HG03439 (cell line): ENCODE data around the gene RPRD2.
"Not testable (repeated sequence)": the region's sequence is repeated elsewhere in the genome, so short reads cannot be mapped to it uniquely, and the experiment has no call there.

ENCODE experiments used
- ATAC-seq: cut with Tn5 transposase; IDR thresholded peaks from one replicate; pipeline ENCODE4 v1.9.1; 2021; ENCODE audit warnings: mild to moderate bottlenecking, moderate library complexity; ENCODE audit not compliant: unreplicated experiment

RPRD2 gene

DNA sequence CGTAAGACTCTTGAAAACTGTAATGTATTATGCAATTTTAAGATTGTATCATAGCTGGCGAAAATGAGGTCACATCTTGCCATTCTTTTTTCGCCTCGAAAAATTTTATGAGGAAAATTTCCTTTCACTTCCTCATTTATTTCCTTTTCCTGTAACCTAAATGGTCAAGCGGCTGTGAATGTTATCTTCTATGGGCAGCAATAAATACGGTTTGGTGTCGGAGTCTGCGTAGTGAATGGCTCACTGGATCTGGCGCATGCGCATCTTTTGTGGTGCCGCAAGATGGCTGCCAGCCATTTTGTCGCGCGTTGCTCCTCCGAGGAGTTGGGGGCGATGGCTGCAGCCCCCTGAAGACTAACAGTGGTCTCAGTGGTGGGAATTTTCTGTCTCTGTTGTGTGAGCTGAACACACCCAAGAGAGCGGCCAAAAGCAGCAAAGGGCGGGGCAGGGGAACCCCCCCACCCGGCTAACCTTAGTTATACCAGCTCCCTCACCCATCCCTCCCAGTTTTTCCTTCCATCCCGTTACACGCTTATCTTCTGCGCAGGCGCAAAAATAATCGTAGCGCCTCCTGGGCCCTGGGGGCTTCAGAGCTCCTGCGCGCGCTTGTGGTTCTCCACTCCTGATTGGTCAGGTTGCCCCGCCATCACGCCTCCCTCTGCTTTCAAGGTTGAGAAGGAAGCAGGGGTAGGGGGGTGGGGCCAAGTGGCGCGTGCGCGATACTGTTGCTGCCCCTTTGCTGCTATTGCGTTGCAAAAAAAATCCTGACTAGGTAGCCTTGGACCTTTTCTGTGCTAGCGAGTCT is at the start of gene RPRD2:
Gene RPRD2, plus strand, starts transcription at position 722 of the 805 bp plus-strand sequence. CDS start 568 bp downstream, outside the sequence.
- peak; percentile 86 for ATAC-seq

DNA sequence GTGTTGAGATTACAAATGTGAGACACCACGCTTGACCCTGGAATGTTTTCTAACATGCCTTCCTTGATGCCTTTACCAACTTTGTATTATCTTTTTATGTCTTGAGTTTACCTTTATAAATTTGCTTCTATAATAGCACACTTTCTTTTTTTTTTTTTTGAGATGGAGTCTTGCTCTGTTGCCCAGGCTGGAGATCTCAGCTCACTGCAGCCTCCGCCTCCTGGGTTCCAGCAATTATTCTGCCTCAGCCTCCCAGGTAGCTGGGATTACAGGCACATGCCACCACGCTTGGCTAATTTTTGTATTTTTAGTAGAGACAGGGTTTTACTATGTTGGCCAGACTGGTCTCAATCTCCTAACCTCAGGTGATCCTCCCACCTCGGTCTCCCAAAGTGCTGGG is 49.3 kb upstream of the RPRD2 start:
- ATAC-seq = not testable (repeated sequence)

DNA sequence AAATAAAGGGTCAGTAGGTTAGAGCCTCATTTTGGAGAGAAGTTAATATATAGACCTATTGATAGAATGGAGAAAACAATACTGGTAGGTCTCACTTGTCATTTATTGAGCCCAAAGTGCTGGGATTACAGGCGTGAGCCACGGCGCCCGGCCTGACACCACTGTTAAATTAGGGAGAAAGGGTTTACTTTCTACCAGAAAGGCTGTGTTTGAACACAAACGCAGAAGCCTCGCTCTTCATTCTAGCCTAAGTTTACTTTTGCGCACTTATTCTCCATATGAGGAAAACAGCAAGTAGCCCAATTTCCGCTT is 43.3 kb upstream of the RPRD2 start:
- no peak for ATAC-seq

DNA sequence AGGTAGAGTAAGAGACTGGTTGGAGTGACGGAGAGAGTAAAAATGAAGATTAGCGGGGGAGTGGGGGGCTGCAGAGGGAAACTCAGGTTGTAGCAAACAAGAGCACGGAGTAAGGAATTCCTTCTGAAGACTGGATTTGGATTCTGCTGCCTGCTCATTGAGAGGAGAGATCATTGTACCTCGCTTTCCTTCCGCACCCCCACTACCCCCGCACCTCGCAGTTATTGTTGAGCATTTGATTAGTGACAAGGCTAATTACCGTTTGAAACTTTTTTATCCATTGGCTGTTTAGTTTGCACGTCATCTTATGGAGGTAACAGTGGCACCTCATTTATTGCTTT is 42.2 kb upstream of the RPRD2 start:
- no peak for ATAC-seq

DNA sequence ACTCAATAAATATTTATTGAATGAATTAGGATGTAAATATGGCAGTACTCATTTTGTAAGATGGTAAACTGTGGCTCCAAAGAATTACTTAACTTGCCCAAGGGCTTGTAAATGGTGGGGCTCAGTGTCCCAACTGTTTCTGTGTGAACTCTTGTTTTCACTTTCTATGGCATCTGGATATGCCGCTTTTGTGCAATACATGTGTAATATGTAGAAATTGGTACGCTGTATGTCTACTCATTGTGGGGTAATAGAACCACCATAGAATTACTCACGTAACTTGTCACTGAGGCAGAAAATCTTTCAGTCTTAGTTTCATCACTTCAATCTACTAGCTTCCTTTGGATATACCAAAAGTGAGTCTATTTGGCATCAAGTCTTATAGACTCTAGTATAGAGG is 41.6 kb upstream of the RPRD2 start:
- no peak for ATAC-seq

DNA sequence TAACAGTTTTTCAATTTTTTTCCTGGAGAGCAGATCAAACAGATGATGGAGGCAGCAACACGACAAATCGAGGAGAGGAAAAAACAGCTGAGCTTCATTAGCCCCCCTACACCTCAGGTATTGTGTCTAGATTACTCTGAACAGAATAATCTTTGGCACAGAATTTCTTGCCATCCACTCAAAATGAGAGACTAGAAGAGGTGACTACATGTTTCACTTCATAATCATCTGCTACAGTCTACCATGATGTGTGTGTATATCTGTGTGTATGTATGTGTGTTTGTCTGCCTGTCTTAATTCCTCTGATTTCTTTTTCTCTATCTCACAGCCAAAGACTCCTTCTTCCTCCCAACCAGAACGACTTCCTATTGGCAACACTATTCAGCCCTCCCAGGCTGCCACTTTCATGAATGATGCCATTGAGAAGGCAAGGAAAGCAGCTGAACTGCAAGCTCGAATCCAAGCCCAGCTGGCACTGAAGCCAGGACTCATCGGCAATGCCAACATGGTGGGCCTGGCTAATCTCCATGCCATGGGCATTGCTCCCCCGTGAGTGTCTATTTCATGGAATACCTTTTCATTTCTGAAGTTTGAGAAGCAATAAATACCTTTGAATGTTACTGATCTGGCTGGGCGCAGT is 31.2 kb upstream of the RPRD2 start:
- no peak for ATAC-seq

DNA sequence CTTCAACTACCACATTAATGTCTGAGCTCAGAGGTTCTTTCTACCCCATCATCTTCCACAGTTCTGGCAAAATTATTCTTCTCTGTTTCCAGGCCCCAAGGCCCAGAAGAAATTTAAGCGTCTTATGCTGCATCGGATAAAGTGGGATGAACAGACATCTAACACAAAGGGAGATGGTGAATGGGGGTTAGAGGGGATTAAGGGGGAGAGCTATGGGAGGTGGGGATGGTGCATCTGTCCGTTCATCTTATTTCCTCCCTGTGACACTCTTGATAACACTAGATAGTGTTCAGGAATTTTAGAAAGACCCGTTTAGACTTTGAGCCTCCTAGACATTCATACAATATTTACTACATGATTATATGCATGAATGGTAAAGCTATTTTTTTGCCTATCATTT is 17.6 kb upstream of the RPRD2 start:
- no peak for ATAC-seq

DNA sequence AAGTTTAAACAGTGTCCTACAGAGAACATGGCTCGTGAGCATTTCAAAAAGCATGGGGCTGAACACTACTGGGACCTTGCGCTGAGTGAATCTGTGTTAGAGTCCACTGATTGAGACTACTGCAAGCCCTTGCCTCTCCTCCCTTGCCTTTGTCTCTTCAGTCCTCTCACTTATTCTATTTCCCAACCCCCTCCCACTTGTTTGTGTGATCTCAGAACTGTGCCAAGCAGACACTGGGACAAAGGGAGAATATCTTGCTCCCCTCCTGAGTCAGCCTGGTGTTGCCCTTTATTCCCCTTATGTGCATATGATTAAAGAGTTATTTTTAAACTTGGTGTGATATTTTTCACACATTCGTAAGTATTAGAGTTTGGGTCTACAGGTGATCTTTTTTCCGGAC is 11.1 kb upstream of the RPRD2 start:
- no peak for ATAC-seq

DNA sequence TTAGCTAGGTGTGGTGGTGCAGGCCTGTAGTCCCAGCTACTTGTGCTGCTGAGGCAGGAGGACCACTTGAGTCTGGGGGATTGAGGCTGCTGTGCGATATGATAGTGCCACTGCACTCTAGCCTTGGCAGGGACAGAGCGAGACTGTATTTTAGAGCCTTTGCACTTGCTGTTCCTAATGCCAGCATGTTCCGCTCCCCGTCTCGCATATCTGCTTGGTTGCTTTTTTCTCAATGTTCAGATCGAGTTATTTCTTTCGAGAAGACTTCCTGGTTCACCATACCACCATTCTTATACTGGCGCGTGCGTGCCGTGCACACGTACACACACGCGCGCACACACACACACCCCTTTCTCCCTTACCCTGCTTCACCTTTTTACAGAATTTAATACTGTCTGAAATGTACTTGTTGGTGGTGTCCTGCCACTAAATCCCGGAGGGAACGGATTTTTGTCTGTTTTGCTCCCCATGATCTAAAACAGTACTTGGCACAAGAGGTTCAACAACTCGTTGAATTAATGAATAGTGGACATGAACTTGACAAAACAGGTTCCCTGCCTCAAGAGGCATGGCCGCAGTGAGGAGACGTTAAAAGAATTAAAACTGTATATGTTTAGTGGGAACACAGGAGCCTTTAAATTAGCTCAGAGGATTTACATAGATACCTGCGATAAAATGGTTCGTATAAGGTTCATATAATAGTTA is 1.1 kb upstream of the RPRD2 start:
- ATAC-seq = no peak

DNA sequence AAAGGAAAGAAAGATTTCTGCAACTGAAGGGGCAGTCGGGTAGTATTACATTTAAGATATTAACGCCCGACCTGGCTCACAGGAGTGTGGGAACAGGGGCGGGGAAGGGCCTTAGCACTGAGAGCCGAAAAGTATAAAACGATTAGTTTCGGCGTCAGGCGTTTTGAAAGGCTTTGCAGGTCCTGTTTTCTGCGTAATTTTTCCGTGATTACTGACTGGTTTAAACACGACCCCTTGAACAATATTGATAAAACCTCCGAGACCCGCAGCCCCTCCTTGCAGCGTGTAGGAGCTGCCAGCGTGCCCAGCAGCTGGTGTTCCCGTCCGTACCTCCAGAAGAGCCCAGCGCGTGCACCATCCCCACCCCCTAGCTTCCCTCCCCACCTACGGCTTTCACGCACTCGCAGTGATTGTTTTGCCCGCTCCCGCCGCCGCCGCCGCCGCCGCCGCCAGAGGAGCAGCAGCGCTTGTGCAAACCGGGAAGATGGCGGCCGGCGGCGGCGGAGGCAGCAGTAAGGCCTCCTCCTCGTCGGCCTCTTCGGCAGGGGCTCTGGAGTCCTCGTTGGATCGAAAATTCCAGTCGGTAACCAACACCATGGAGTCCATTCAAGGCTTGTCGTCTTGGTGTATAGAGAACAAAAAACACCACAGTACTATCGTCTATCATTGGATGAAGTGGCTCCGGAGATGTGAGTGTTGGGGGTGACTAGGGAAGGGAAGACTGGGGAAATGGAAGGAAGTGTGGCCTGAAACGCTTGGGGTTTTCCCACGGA is 470 bp downstream of the RPRD2 start:
- peak; percentile 29 for ATAC-seq

DNA sequence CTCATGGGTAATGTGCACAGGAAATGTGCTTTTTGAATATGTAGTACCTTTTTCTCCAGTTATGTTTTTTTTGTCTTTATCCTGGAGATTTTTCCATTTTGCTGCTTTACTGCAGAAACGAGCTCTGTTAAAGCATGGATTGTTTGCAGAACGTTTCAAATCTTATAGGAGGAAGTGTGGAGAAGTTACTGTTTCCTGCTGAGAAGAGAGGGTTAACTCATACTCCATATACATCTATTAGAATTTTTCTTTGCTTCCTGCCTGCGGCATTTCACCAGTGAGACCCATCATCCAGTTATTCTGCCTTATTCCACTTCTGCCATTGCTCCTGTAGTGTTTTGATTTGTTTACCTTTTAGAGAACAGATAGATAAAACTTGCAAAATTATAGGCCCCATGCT is 2.0 kb downstream of the RPRD2 start:
- ATAC-seq = no peak

DNA sequence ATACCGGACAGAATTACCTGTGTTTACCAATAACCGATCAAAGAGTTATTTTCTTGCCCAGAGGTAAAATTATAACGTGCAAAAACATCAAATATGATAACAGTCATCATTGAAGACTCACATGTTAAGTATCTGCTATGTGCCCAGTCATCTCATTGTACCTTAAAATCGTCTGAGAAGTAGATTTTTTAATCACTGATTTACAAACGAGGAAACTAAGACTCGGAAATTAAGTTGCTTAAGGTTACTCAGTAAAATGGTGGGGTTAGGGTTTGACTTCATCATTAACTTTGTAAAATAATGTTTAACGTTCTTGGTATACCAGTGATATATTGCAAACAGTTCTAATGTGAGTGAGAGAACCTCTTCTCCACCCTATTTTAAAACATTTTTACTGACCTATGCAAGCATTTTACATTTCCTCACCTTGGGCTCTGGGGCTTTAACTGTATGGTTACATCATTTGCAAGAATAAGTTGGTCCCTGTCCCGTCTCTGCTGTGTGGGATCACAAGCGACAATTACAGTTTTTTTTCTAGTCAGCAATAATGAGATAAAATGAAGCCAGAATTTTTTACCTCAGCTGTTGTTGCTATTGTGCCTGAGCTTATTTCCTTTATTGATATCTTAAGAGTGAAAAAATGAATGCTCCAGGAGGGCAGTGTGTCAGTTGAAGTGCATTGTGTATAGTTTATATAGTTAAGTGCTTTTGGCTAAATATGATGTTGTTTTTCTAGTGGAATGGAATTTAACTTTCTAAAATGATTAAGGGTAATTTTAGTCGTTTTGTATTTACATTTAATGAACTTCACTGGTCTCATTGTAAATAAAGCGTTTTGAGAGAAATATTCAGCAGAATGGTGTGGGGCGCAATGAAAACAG is 2.7 kb downstream of the RPRD2 start:
- no peak for ATAC-seq

DNA sequence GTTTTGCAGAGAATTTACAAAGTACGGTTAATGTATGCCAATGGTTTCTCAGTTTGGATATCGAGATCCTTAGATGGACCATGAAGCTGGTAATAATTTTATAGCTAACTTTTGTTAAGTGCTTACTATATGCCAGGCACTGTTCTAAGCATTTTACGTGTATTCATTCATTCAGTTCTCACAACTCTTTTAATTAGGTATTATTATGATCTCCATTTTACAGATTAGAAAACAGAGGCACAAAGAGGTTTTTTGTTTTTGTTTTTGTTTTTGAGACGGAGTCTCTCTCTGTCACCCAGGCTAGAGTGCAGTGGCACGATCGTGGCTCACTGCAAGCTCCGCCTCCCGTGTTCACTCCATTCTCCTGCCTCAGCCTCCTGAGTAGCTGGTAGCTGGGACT is 7.2 kb downstream of the RPRD2 start:
- no peak for ATAC-seq

DNA sequence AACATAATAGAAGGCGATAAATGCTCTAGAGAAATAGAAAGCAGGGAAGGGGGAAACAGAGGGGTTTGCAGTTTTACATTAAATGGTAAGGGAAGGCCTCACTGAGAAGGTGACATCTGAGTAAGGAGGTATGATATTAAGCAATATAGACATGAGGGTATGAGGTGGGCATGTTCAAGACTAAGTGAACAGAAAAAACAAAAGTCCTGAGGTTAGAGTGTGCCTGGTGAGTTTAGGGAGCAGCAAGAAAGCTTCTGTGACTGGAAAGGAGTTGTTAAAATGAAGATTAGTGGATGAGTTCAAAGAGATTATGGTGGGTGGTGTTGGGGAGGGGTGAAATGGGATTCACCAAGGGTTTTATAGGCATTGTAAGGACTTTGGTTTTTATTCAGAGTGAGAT is 8.6 kb downstream of the RPRD2 start:
- no peak for ATAC-seq

DNA sequence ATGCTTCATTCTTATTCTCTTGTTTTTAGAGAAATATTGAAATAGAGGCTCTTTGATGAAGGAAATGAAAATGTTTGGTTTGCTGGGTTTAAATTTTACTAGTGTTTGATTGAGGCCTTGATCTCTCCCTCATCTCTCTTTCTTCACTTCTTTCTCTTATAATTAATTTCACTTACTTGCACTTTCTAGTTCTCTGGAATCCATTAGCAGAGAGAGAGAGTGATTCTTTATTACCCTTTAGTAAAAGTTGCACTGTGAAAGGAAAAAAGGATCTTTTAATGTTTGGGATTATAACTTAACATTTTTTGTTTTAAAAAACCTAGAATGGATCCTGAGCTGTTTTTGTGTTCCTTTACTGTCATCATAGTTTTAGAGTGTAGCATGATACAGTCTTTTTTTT is 12.2 kb downstream of the RPRD2 start:
- ATAC-seq = no peak

DNA sequence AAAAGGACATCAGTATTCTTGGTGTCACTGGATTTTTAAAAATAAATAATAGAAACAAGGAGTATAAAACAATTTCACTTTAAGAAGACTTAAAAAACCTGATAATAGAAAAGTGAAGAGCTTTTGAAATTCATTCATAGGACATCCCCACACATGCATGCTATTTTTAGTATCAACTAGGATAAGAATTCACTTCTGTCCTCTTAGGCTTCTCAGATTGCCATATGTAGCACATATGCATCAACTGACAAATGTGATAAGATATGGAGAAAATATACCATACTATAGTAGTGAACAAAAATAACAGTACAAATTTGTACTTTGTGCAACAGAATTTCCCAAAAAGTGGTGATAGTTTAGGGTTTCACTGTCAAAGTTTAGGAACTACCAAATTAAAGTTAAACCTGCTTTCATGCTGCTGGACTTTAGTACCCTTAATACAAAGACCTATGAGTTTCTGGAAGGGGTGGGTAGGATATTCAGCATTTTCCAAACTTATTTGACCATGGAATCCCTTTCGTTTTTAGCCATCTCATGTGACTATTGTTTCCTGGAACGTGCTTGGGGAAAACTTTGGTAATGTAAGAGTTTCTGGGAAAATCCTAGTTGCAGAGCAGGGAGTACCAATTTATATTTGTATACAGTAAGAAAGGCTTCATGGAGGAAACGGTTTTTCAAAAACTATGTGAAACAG is 19.8 kb downstream of the RPRD2 start:
- ATAC-seq = no peak

DNA sequence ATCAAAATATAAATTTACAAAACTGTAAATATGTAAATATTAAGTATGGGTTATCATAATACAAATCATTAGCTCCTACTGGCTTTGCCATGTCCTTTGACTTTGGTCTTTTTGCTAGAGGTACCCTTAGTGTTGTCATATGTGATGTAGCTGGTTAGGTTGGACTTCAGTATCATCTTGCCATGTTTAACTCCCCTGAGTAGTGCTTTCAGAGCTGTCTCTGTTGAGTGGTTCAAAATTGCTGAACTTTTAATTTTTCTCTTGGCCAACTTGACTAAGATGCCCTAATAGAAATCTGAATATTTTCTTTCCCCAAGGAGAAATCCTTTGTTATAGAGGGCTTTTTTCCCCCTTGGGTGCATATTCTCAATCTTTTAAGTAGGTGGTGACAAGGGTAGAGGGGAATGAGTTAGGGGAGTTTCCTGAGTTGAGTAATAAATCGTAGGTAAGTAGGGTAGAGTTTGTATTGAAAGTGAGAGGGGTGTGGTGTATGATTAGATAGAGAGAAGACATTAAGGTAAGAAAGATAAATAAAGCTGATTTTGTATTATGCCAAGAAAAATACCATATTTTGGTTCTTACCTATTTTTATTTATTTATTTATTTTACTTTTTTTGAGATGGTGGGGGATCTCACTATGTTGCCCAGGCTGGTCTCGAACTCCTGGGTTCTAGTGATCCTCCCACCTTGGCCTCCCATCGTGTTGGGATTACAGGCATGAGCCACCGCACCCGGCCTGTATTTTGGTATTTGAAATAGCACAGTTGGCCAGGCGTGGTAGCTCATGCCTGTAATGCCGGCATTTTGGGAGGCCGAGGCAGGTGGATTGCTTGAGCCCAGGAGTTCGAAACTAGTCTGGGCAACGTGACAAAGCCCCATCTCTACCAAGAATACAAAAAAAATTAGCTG is 21.8 kb downstream of the RPRD2 start:
- no peak for ATAC-seq

DNA sequence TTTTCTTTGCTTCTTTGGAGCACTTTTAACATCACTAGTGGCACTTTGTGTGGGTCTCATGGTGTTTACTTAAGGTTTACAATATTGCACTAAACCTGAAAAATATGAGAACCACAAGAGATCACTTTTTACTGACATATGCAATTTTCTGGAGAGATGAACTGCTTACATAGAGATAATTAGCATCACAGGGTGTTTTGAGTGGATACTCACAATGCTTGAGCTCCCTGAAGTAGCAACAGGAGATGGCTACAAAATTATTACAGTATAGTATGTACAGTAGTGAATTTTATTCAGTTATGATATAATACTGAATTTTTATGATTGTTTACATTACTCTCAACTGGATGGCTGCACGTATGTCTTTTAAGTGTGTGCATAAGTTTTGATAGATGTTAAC is 22.6 kb downstream of the RPRD2 start:
- no peak for ATAC-seq

DNA sequence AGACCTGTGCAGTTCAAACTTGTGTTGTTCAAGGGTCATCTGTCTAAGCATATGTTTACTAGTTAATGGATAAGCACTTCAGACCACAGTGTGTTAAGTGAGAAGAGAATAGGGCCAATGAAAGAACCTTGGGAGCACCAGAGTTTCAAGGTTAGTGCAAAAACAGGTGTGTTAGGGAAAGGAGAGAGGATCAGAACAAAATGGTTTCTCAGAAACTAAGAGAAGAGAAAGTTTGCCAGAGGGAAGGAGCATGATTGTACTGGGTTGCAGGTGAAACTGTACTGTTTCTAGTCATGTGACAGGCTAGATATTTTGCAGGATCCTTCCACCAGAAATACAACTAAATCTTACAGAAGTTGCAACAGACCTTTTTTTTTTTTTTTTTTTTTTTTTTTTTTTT is 23.3 kb downstream of the RPRD2 start:
- ATAC-seq = no peak
